Parathyroid adenoma (tissue), 2 donors: Measurements from ENCODE around the gene AMHR2.
"Not testable (repeated sequence)": the region's sequence is repeated elsewhere in the genome, so short reads cannot be mapped to it uniquely, and the experiment has no call there.

Source experiments
- H2AFZ ChIP-seq: fragments of 300-600 bp; sonication (generic); one replicate; pipeline ENCODE4 v1.7.0; 2017; ENCODE audit warnings: antibody characterized with exemption, mild to moderate bottlenecking
- H3K27ac ChIP-seq: fragments of 300-600 bp; sonication (generic); one replicate; pipeline ENCODE4 v1.7.0; 2017
- H3K27me3 ChIP-seq: fragments of 300-600 bp; sonication (generic); one replicate; pipeline ENCODE4 v1.7.0; 2017; ENCODE audit warnings: low read length; ENCODE audit not compliant: control insufficient read depth, insufficient read depth
- H3K36me3 ChIP-seq: fragments of 300-600 bp; sonication (generic); one replicate; pipeline ENCODE4 v1.7.0; 2017; ENCODE audit warnings: low read length; ENCODE audit not compliant: control insufficient read depth, insufficient read depth
- H3K4me1 ChIP-seq: fragments of 300-600 bp; sonication (generic); one replicate; pipeline ENCODE4 v1.7.0; 2017; ENCODE audit warnings: control low read depth
- H3K4me2 ChIP-seq: fragments of 300-600 bp; sonication (generic); one replicate; pipeline ENCODE4 v1.7.0; 2017; ENCODE audit warnings: low read length
- H3K4me3 ChIP-seq: fragments of 300-600 bp; sonication (generic); one replicate; pipeline ENCODE4 v1.7.0; 2017; ENCODE audit warnings: low read depth, low read length
- H3K79me2 ChIP-seq: fragments of 300-600 bp; sonication (generic); one replicate; pipeline ENCODE4 v1.7.0; 2017; ENCODE audit warnings: control low read depth
- H3K9ac ChIP-seq: fragments of 300-600 bp; sonication (generic); one replicate; pipeline ENCODE4 v1.7.0; 2017; ENCODE audit warnings: mild to moderate bottlenecking
- H3K9me3 ChIP-seq: fragments of 300-600 bp; sonication (generic); one replicate; pipeline ENCODE4 v1.7.0; 2017; ENCODE audit warnings: low read length; ENCODE audit not compliant: control insufficient read depth
- CTCF ChIP-seq: fragments of 300-600 bp; sonication (generic); IDR thresholded peaks from one replicate; pipeline ENCODE4 v1.7.0; 2017; ENCODE audit warnings: antibody characterized with exemption, mild to moderate bottlenecking
- donor health status: primary hyperparathyroidism.

Gene AMHR2

GRCh38 chr12:53383258-53383657 is 40.4 kb upstream of the AMHR2 start:
- Histone ChIP-seq H3K79me2 (peaks cover 25% of the 10 kb centered on the region), H3K4me2 (no peak overlapping the region), H3K4me1 (peaks cover 14% of the 10 kb centered on the region), H2AFZ (no peak overlapping the region), H3K9me3 (no peaks in the 10 kb centered on the region), H3K27me3 (no peaks in the 10 kb centered on the region), H3K27ac (no peak overlapping the region), H3K4me3 (no peak overlapping the region), H3K36me3 (no peaks in the 10 kb centered on the region), H3K9ac (no peak overlapping the region)
- no peak for TF ChIP-seq CTCF

- not testable (repeated sequence) for H3K27me3 ChIP-seq, H3K36me3 ChIP-seq, H3K27ac ChIP-seq, H3K4me1 ChIP-seq, H3K9me3 ChIP-seq, H2AFZ ChIP-seq, H3K9ac ChIP-seq, H3K4me3 ChIP-seq
- Histone ChIP-seq H3K4me2 (peak overlapping the region; percentile 40), H3K79me2 (peaks cover 30% of the 10 kb centered on the region)
These were observed 37.3 kb upstream of the AMHR2 start for GRCh38 chr12:53386381-53386780.

- no peak overlapping the region for H3K27ac ChIP-seq
- H3K9ac ChIP-seq, result no peak overlapping the region
These were observed 34.7 kb upstream of the AMHR2 start for GRCh38 chr12:53388932-53389331.

GRCh38 chr12:53389702-53390101 is 34.0 kb upstream of the AMHR2 start:
- H3K79me2 ChIP-seq, result peaks cover 32% of the 10 kb centered on the region
- no peaks in the 10 kb centered on the region for H3K4me1 ChIP-seq
- H3K27ac ChIP-seq, result no peak overlapping the region
- TF ChIP-seq CTCF, result no peak
- H3K4me2 ChIP-seq, result no peak overlapping the region
- no peaks in the 10 kb centered on the region for H3K27me3 ChIP-seq
- no peak overlapping the region for H3K4me3 ChIP-seq
- no peak overlapping the region for H2AFZ ChIP-seq
- H3K9me3 ChIP-seq, result no peaks in the 10 kb centered on the region
- H3K36me3 ChIP-seq, result no peaks in the 10 kb centered on the region
- no peak overlapping the region for H3K9ac ChIP-seq

More at GRCh38 chr12:53388932-53389331, 34.7 kb upstream of the AMHR2 start:
- Histone ChIP-seq H3K4me3 (no peak overlapping the region), H3K79me2 (peaks cover 37% of the 10 kb centered on the region), H3K4me1 (no peaks in the 10 kb centered on the region), H3K36me3 (no peaks in the 10 kb centered on the region), H3K4me2 (no peak overlapping the region), H3K27me3 (no peaks in the 10 kb centered on the region), H2AFZ (no peak overlapping the region), H3K9me3 (no peaks in the 10 kb centered on the region)
- no peak for TF ChIP-seq CTCF

- Histone ChIP-seq H3K9me3 (no peaks in the 10 kb centered on the region), H2AFZ (no peak overlapping the region), H3K27me3 (no peaks in the 10 kb centered on the region), H3K9ac (no peak overlapping the region), H3K4me1 (no peaks in the 10 kb centered on the region), H3K4me2 (no peak overlapping the region), H3K4me3 (no peak overlapping the region), H3K36me3 (no peaks in the 10 kb centered on the region), H3K79me2 (peaks cover 28% of the 10 kb centered on the region), H3K27ac (no peak overlapping the region)
- TF ChIP-seq CTCF, result no peak
These were observed 31.9 kb upstream of the AMHR2 start for GRCh38 chr12:53391724-53392123.
